Tibial nerve (tissue), 4 donors: ENCODE results near the gene RAP1GAP2. TPM values are rescaled to one million over a fixed set of nuclear protein-coding genes. Genes with fewer than 3 reads are reported as not detected.

Experiments
- DNase-seq, 2 donors: peaks; one replicate each; pipeline ENCODE4 v3.0.0-alpha.2; 2019; ENCODE audit warnings: low spot score in 2 of 2
- H3K27ac ChIP-seq, 4 donors: fragments of 200-600 bp; sonication (generic) in 3 of 4; one replicate each; pipeline ENCODE4 v1.5.1; 2017 to 2019; ENCODE audit warnings: mild to moderate bottlenecking in 1 of 4
- H3K27me3 ChIP-seq, 2 donors: fragments of 200-600 bp; sonication (generic) in 1 of 2; one replicate each; pipeline versions ENCODE4 v1.5.1 to v1.6.0; 2017 to 2019
- H3K36me3 ChIP-seq, 3 donors: fragments of 200-600 bp; sonication (generic); one replicate each; pipeline ENCODE4 v1.5.1; 2018 to 2019
- H3K4me1 ChIP-seq, 4 donors: fragments of 200-600 bp; sonication (generic) in 3 of 4; one replicate each; pipeline ENCODE4 v1.5.1; 2017 to 2019
- H3K4me3 ChIP-seq, 4 donors: fragments of 200-600 bp; sonication (generic) in 3 of 4; one replicate each; pipeline ENCODE4 v1.5.1; 2017 to 2019; ENCODE audit warnings: mild to moderate bottlenecking in 1 of 4, moderate library complexity in 1 of 4
- H3K9me3 ChIP-seq, 4 donors: fragments of 200-600 bp; sonication (generic) in 3 of 4; one replicate each; pipeline ENCODE4 v1.5.1; 2017 to 2019
- EP300 ChIP-seq, 2 donors: sonication (generic); formaldehyde crosslinking; IDR thresholded peaks; one replicate each; pipeline ENCODE4 v1.6.1; 2017; ENCODE audit warnings: antibody characterized with exemption in 2 of 2, mild to moderate bottlenecking in 1 of 2
- POLR2A ChIP-seq, 2 donors: fragments of 450-650 bp; IDR thresholded peaks; one replicate each; pipeline ENCODE4 v1.6.1; 2017; ENCODE audit warnings: antibody characterized with exemption in 2 of 2, mild to moderate bottlenecking in 2 of 2, moderate library complexity in 2 of 2
- WGBS, 2 donors: methylation state at CpG; one replicate each; pipeline ENCODE4 v1.1.5; 2018; 5-methylcytosine and 5-hydroxymethylcytosine counted together
- total RNA-seq, 4 donors: library from RNA; depleted of rRNA; stranded (reverse); fragments of >200 nt; gene quantifications; one replicate each; pipeline ENCODE4 v1.1.0, GENCODE V29; 2016
- TF ChIP-seq, protein P1 (sequence below), 5 experiments: fragments of 200-600 bp in 3 of 5; fragments of 450-650 bp in 2 of 5; sonication (generic) in 3 of 5; IDR thresholded peaks; one replicate each; pipeline ENCODE4 v1.5.1; 2016 to 2019; ENCODE audit warnings: antibody characterized with exemption in 5 of 5, mild to moderate bottlenecking in 3 of 5, moderate library complexity in 2 of 5

The RAP1GAP2 gene
- total RNA-seq, 4 donors from 2014 or later = 5.4 to 18.2 (median 11.9) TPM

DNA sequence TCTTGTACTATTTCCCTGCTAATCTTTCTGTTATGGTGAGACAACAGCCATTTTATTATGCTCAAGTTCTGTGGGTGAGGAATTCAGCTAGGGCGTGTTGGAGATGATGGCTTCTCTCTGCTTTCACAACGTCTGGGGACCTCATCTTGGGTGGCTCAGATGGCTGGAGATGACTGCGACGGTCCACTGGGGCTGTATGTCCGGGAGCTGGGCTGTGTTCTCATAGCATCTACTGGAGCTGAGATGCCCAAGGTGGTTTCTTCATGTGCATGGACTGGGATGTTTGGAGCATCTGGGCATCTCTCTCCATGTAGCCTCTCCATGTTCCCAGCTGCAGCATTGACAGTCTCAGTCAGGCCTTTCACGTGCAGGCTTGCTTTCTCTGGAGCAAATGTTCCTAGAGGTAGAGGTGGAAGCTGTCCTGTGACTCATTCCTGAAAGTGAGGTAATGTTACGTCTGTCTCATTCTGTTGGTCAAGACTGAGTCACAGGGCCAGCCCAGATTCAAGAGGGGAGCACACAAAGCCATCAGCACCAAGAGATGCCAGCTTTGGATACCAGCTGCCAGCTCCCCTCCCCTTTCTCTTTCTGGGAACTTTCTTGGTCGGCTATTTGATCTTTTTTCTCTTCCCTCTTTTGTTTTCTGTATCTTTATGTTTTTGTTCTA, 96.2 kb downstream of the RAP1GAP2 start:
- TF ChIP-seq POLR2A (IDR thresholded peaks at IDR 0.05) (no peak), EP300 (IDR thresholded peaks at IDR 0.05) (no peak)
- TF ChIP-seq, protein P1, sequence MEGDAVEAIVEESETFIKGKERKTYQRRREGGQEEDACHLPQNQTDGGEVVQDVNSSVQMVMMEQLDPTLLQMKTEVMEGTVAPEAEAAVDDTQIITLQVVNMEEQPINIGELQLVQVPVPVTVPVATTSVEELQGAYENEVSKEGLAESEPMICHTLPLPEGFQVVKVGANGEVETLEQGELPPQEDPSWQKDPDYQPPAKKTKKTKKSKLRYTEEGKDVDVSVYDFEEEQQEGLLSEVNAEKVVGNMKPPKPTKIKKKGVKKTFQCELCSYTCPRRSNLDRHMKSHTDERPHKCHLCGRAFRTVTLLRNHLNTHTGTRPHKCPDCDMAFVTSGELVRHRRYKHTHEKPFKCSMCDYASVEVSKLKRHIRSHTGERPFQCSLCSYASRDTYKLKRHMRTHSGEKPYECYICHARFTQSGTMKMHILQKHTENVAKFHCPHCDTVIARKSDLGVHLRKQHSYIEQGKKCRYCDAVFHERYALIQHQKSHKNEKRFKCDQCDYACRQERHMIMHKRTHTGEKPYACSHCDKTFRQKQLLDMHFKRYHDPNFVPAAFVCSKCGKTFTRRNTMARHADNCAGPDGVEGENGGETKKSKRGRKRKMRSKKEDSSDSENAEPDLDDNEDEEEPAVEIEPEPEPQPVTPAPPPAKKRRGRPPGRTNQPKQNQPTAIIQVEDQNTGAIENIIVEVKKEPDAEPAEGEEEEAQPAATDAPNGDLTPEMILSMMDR (IDR thresholded peaks at IDR 0.05) = no peak
- H3K9me3 ChIP-seq = no peaks in the 10 kb centered on the region
- H3K27me3 ChIP-seq = no peaks in the 10 kb centered on the region
- no peak for DNase-seq
- no peaks in the 10 kb centered on the region for H3K36me3 ChIP-seq
- H3K27ac ChIP-seq = no peak overlapping the region
- 53 to 63% methylated on average over 5 to 8 of the region's 8 CpGs for WGBS, 2 donors
- no peaks in the 10 kb centered on the region for H3K4me1 ChIP-seq
- H3K4me3 ChIP-seq = no peak overlapping the region

DNA sequence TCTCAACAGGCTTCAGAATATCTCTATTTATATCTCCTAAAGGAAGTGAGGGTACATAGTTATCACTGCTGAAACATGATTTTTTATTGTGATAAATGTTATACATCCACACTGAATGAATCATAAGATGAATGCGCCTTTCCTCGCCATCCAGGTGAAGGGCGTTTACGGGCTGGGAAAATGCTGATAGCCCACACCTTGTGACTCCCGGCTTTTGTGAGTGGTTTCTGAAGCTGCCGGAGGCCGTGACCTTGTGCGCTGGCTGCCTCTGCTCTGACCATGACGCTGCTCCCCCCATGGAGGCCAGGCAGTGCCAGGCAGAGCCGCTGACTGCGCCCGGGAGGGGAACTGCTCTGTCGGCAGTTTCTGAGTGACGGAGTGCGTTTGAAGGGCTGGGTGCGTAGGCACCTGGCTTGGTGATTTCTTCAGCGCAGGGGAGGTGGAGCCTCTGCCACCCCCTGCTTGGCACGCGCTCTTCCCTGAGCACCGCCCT, 97.2 kb downstream of the RAP1GAP2 start:
- TF ChIP-seq EP300 (IDR thresholded peaks at IDR 0.05) (no peak), POLR2A (IDR thresholded peaks at IDR 0.05) (no peak)
- TF ChIP-seq, protein P1 (IDR thresholded peaks at IDR 0.05) = no peak
- no peaks in the 10 kb centered on the region for H3K36me3 ChIP-seq
- no peak overlapping the region for H3K4me3 ChIP-seq
- H3K27me3 ChIP-seq = no peaks in the 10 kb centered on the region
- no peaks in the 10 kb centered on the region for H3K9me3 ChIP-seq
- 91 to 94% methylated on average over 14 to 16 of the region's 20 CpGs for WGBS, 2 donors
- H3K4me1 ChIP-seq = no peaks in the 10 kb centered on the region
- no peak for DNase-seq
- H3K27ac ChIP-seq = no peak overlapping the region

DNA sequence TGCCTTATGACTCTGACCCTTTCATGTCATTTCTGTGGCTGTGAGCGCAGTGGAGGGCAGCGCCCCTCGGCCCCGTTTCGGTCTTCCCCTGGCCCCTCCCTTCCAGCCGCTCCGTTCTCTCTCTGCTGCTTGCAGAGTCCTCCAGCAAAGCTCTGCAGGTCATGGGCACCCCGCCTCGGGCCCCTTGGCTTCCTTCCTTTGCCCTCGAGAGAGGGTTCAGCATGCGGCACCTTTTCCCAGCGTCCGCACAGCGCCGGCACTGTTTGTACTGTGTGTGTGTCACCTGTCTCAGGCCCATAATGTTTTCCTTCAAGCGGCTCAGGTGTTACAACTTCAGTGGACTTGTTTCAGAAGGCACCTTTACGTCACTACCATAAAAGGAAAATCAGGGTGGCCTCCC, 98.5 kb downstream of the RAP1GAP2 start:
- DNase-seq = no peak
- no peaks in the 10 kb centered on the region for H3K36me3 ChIP-seq
- 66 to 69% methylated on average over 17 of the region's 17 CpGs for WGBS, 2 donors
- no peak overlapping the region for H3K27ac ChIP-seq
- no peaks in the 10 kb centered on the region for H3K4me1 ChIP-seq
- no peak for TF ChIP-seq POLR2A (IDR thresholded peaks at IDR 0.05)
- TF ChIP-seq EP300 (IDR thresholded peaks at IDR 0.05) = no peak
- TF ChIP-seq, protein P1 (IDR thresholded peaks at IDR 0.05) = no peak
- H3K27me3 ChIP-seq = no peaks in the 10 kb centered on the region
- H3K4me3 ChIP-seq = no peak overlapping the region
- no peaks in the 10 kb centered on the region for H3K9me3 ChIP-seq

DNA sequence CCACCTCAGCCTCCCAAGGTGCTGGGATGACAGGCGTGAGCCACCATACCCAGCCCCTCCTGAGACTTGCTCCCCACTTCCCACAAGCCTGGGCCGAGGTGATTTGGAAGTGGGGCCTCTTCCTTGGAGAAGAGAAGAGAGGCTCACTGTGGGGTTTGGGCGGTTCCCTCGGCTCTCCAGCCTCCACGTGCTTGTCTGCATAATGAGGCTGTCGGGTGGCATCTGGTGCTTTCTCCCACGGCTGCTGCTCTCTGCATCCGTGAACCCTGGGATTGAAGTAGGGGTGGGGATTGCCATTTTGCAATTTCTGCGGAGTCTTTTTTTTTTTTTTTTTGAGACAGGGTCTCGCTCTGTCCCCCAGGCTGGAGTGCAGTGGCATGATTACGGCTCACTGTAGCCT, 101.4 kb downstream of the RAP1GAP2 start:
- Histone ChIP-seq H3K4me3 (no peak overlapping the region), H3K27me3 (no peaks in the 10 kb centered on the region), H3K4me1 (no peaks in the 10 kb centered on the region), H3K27ac (no peak overlapping the region), H3K9me3 (no peaks in the 10 kb centered on the region), H3K36me3 (no peaks in the 10 kb centered on the region)
- TF ChIP-seq, protein P1 (IDR thresholded peaks at IDR 0.05) = no peak
- TF ChIP-seq POLR2A (IDR thresholded peaks at IDR 0.05) = no peak
- TF ChIP-seq EP300 (IDR thresholded peaks at IDR 0.05) = no peak
- DNase-seq = no peak
- 80 to 84% methylated on average over 11 of the region's 11 CpGs for WGBS, 2 donors

DNA sequence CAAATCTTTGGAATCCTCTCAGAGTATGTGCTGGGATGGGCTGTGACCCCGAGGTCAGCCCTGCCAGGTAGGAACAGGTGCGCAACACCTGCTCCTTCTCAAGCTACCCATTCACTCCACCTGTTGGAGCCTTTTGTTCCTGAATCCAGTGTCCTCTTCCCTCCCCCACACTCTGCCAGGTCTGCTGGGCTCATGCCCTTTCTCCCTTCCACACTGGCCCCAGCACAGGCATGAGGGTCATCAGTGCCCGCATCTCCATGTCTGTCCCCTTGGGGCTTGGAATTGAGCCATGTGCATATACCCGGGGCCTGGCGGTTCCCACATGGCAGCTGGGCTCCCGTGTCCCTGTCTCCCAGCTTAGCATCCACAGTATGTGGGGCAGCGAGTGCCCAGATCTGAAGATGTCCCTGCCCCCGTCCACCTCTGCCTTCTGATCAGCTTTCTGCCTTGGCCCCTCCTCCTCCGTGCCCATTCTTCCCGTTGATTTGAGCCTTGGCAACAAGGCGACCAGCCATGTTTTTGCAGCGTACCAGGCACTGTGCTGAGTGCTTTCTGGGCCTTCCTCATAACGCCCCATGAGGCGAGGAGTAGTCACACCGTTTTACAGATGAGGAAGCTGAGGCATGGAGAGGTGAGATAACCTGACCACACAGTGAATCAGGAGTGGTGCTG, 102.2 kb downstream of the RAP1GAP2 start:
- no peaks in the 10 kb centered on the region for H3K9me3 ChIP-seq
- no peak for TF ChIP-seq EP300 (IDR thresholded peaks at IDR 0.05)
- no peak for TF ChIP-seq POLR2A (IDR thresholded peaks at IDR 0.05)
- TF ChIP-seq, protein P1 (IDR thresholded peaks at IDR 0.05) = no peak
- no peak overlapping the region for H3K4me3 ChIP-seq
- 77 to 84% methylated on average over 15 of the region's 15 CpGs for WGBS, 2 donors
- no peaks in the 10 kb centered on the region for H3K36me3 ChIP-seq
- H3K27ac ChIP-seq = no peak overlapping the region
- H3K27me3 ChIP-seq = no peaks in the 10 kb centered on the region
- H3K4me1 ChIP-seq = no peaks in the 10 kb centered on the region
- no peak for DNase-seq
